ENCODE measurements around the gene RPL38.

DNA sequence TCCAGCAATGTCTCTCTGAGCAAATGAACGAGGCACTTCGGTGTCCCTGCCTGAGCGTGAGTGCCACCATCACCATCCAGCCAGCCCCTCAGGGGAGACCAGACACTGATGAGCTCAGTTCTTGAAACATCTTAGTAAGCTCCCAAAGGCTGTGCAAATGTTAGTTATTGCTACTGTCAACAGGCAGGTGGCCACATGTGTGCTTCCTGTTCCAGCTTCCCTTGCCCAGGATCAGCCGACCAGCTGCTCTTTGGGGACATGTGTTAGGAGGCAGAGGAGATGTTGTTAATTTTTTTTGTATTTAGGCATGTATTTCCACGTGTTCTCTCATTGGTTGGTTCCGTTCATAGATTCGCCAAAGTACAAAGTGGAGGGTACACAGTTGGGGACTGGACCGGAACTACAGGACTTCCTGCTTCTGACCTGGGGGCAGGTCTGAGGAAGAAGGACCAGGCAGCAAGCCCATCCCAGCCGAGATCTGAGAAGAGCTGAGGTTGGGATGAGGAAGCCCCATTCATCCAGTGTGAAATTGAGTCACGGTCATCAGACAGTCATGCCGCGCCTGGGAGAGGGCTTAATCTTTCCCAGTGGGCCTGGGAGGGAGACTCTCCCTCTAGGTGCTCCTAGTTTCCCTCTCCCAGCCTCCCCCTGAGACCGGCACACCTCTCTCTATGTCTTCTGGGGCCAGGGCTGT is 13.7 kb downstream of the RPL38 start:
- no peak for TF ChIP-seq POLR2A (IDR thresholded peaks at IDR 0.05; ENCODE audit: low read depth, low read length)
- no peak for TF ChIP-seq RFX5 (IDR thresholded peaks at IDR 0.05; ENCODE audit: low read depth, low read length)
- TF ChIP-seq, protein P1, sequence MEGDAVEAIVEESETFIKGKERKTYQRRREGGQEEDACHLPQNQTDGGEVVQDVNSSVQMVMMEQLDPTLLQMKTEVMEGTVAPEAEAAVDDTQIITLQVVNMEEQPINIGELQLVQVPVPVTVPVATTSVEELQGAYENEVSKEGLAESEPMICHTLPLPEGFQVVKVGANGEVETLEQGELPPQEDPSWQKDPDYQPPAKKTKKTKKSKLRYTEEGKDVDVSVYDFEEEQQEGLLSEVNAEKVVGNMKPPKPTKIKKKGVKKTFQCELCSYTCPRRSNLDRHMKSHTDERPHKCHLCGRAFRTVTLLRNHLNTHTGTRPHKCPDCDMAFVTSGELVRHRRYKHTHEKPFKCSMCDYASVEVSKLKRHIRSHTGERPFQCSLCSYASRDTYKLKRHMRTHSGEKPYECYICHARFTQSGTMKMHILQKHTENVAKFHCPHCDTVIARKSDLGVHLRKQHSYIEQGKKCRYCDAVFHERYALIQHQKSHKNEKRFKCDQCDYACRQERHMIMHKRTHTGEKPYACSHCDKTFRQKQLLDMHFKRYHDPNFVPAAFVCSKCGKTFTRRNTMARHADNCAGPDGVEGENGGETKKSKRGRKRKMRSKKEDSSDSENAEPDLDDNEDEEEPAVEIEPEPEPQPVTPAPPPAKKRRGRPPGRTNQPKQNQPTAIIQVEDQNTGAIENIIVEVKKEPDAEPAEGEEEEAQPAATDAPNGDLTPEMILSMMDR (conservative IDR thresholded peaks at IDR 0.05; ENCODE audit: low read depth, low read length), result no peak
